GM23338 (cell line): Measurements from ENCODE around the gene ZNF236. TPM values are rescaled to one million over a fixed set of nuclear protein-coding genes. Genes with fewer than 3 reads are reported as not detected.

ENCODE experiments used
- ATAC-seq: fragments of 200-7000 bp; cut with Tn5 transposase; 3 replicates; pipeline ENCODE4 v1.9.1; 2020
- DNase-seq: peaks from one replicate; pipeline ENCODE4 v3.0.0-alpha.2; 2015; ENCODE audit warnings: low spot score
- H2AFZ ChIP-seq: fragments of 200-600 bp; sonication (generic); 2 replicates; pipeline ENCODE4 v1.8.0; 2016; ENCODE audit warnings: antibody characterized with exemption, mild to moderate bottlenecking, moderate library complexity
- H3F3A ChIP-seq: fragments of 200-600 bp; sonication (generic); replicated peaks from 2 replicates; pipeline ENCODE4 v1.8.0; 2017; ENCODE audit warnings: antibody characterized with exemption, mixed run types, low read depth
- H3K27ac ChIP-seq: fragments of 200-600 bp; sonication (generic); 2 replicates; pipeline ENCODE4 v1.6.1; 2016; ENCODE audit warnings: low read depth
- H3K27me3 ChIP-seq: fragments of 200-600 bp; sonication (generic); 2 replicates; pipeline ENCODE4 v1.8.0; 2016; ENCODE audit warnings: mild to moderate bottlenecking, mixed run types, moderate library complexity; ENCODE audit not compliant: insufficient read depth
- H3K36me3 ChIP-seq: fragments of 200-600 bp; sonication (generic); 2 replicates; pipeline ENCODE4 v1.8.0; 2016; ENCODE audit warnings: mild to moderate bottlenecking; ENCODE audit not compliant: insufficient read depth
- H3K4me1 ChIP-seq: fragments of 200-600 bp; sonication (generic); 2 replicates; pipeline ENCODE4 v1.8.0; 2016; ENCODE audit warnings: mild to moderate bottlenecking, moderate library complexity; ENCODE audit not compliant: insufficient read depth
- H3K4me2 ChIP-seq: fragments of 200-600 bp; sonication (generic); 2 replicates; pipeline ENCODE4 v1.7.1; 2017; ENCODE audit warnings: mixed run types
- H3K4me3 ChIP-seq: fragments of 200-600 bp; sonication (generic); 2 replicates; pipeline ENCODE4 v1.6.1; 2016; ENCODE audit warnings: mixed run types
- H3K79me2 ChIP-seq: fragments of 200-600 bp; sonication (generic); replicated peaks from 2 replicates; pipeline ENCODE4 v1.8.0; 2017; ENCODE audit warnings: mild to moderate bottlenecking; ENCODE audit not compliant: insufficient read depth
- H3K9me2 ChIP-seq: fragments of 200-600 bp; sonication (generic); 2 replicates; pipeline ENCODE4 v1.8.0; 2017; ENCODE audit not compliant: insufficient read depth
- H4K20me1 ChIP-seq: fragments of 200-600 bp; sonication (generic); replicated peaks from 2 replicates; pipeline ENCODE4 v1.8.0; 2017; ENCODE audit warnings: mild to moderate bottlenecking; ENCODE audit not compliant: insufficient read depth
- H3K27ac Mint-ChIP-seq: 2 replicates; pipeline ENCODE4 v1.8.0; 2020; ENCODE audit warnings: inconsistent platforms, mild to moderate bottlenecking, moderate library complexity, mixed read lengths
- H3K27me3 Mint-ChIP-seq: 3 replicates; pipeline ENCODE4 v1.8.0; 2022; ENCODE audit warnings: low read depth, mild to moderate bottlenecking, moderate library complexity, mixed read lengths, inconsistent platforms; ENCODE audit not compliant: insufficient read depth, poor library complexity
- H3K36me3 Mint-ChIP-seq: 3 replicates; pipeline ENCODE4 v1.8.0; 2021; ENCODE audit warnings: low read depth, mild to moderate bottlenecking, inconsistent platforms, moderate library complexity, mixed read lengths
- H3K4me1 Mint-ChIP-seq: 3 replicates; pipeline ENCODE4 v1.8.0; 2020; ENCODE audit warnings: mild to moderate bottlenecking, inconsistent platforms, mixed read lengths
- H3K4me3 Mint-ChIP-seq: 3 replicates; pipeline ENCODE4 v1.8.0; 2021; ENCODE audit warnings: moderate library complexity, mild to moderate bottlenecking, inconsistent platforms, mixed read lengths
- H3K9me3 Mint-ChIP-seq: 3 replicates; pipeline ENCODE4 v1.8.0; 2020; ENCODE audit warnings: moderate library complexity, mild to moderate bottlenecking, inconsistent platforms, mixed read lengths
- CTCF ChIP-seq, 2 experiments: fragments of 200-600 bp in 1 of 2; sonication (generic) in 1 of 2; conservative IDR thresholded peaks; 2 replicates each; pipeline versions ENCODE4 v1.5.1 to v1.6.1; 2016 to 2017; ENCODE audit warnings: antibody characterized with exemption in 2 of 2, low read depth in 2 of 2, mild to moderate bottlenecking in 2 of 2, moderate library complexity in 1 of 2
- EZH2 ChIP-seq: fragments of 200-600 bp; sonication (generic); IDR thresholded peaks from one replicate; pipeline ENCODE4 v1.8.0; 2017; ENCODE audit warnings: antibody characterized with exemption, mild to moderate bottlenecking, low read depth; ENCODE audit not compliant: unreplicated experiment
- POLR2AphosphoS5 ChIP-seq: IDR thresholded peaks from 2 replicates; pipeline ENCODE4 v1.6.1; 2016; ENCODE audit warnings: antibody characterized with exemption, low read depth
- ZNF331 ChIP-seq: fragments of 250-450 bp; sonication (Bioruptor Pico); IDR thresholded peaks from 2 replicates; pipeline ENCODE4 v1.5.0; 2020; ENCODE audit warnings: low read depth, mild to moderate bottlenecking, moderate library complexity
- polyA plus RNA-seq: library from polyadenylated mRNA; unstranded; fragments of >200 nt; fragmentation: Nextera tagmentation; extraction: Ambion mirVana; gene quantifications from 2 replicates; pipeline ENCODE4 v1.2.1, GENCODE V29; 2016
- total RNA-seq: library from RNA; depleted of rRNA; stranded (reverse); fragments of >200 nt; shearing (Covaris generic); gene quantifications from 2 replicates; pipeline ENCODE4 v1.2.3, GENCODE V29; 2014
- TF ChIP-seq, protein P1 (sequence below): fragments of 250-450 bp; sonication (Bioruptor Pico); IDR thresholded peaks from 2 replicates; pipeline ENCODE4 v1.5.0; 2020; ENCODE audit warnings: mild to moderate bottlenecking, moderate library complexity

The ZNF236 gene
- total and polyA plus RNA-seq, 2 experiments from 2014 or later: 8.9 to 16.3 TPM

DNA sequence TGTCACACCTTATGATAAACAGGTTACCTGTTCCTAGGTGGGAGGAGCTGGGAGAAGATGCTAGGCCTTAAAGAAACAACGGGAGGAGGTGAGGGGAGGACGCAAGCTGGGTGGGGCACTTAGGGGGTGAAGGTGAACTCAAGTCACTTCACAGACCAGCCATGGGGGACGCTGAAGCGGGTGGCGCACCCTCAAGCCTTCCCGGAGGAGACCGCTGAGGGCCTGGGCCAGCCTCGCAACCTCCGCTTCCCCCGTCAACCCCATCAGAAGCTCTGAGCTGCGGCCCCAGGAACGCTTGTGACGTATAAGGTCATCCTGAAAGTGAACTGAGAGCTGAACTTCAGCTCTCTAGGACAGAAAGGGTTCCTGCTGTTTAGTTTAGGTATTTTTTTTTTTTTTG is 176.7 kb downstream of the ZNF236 start (continued):
- TF ChIP-seq, protein P1, sequence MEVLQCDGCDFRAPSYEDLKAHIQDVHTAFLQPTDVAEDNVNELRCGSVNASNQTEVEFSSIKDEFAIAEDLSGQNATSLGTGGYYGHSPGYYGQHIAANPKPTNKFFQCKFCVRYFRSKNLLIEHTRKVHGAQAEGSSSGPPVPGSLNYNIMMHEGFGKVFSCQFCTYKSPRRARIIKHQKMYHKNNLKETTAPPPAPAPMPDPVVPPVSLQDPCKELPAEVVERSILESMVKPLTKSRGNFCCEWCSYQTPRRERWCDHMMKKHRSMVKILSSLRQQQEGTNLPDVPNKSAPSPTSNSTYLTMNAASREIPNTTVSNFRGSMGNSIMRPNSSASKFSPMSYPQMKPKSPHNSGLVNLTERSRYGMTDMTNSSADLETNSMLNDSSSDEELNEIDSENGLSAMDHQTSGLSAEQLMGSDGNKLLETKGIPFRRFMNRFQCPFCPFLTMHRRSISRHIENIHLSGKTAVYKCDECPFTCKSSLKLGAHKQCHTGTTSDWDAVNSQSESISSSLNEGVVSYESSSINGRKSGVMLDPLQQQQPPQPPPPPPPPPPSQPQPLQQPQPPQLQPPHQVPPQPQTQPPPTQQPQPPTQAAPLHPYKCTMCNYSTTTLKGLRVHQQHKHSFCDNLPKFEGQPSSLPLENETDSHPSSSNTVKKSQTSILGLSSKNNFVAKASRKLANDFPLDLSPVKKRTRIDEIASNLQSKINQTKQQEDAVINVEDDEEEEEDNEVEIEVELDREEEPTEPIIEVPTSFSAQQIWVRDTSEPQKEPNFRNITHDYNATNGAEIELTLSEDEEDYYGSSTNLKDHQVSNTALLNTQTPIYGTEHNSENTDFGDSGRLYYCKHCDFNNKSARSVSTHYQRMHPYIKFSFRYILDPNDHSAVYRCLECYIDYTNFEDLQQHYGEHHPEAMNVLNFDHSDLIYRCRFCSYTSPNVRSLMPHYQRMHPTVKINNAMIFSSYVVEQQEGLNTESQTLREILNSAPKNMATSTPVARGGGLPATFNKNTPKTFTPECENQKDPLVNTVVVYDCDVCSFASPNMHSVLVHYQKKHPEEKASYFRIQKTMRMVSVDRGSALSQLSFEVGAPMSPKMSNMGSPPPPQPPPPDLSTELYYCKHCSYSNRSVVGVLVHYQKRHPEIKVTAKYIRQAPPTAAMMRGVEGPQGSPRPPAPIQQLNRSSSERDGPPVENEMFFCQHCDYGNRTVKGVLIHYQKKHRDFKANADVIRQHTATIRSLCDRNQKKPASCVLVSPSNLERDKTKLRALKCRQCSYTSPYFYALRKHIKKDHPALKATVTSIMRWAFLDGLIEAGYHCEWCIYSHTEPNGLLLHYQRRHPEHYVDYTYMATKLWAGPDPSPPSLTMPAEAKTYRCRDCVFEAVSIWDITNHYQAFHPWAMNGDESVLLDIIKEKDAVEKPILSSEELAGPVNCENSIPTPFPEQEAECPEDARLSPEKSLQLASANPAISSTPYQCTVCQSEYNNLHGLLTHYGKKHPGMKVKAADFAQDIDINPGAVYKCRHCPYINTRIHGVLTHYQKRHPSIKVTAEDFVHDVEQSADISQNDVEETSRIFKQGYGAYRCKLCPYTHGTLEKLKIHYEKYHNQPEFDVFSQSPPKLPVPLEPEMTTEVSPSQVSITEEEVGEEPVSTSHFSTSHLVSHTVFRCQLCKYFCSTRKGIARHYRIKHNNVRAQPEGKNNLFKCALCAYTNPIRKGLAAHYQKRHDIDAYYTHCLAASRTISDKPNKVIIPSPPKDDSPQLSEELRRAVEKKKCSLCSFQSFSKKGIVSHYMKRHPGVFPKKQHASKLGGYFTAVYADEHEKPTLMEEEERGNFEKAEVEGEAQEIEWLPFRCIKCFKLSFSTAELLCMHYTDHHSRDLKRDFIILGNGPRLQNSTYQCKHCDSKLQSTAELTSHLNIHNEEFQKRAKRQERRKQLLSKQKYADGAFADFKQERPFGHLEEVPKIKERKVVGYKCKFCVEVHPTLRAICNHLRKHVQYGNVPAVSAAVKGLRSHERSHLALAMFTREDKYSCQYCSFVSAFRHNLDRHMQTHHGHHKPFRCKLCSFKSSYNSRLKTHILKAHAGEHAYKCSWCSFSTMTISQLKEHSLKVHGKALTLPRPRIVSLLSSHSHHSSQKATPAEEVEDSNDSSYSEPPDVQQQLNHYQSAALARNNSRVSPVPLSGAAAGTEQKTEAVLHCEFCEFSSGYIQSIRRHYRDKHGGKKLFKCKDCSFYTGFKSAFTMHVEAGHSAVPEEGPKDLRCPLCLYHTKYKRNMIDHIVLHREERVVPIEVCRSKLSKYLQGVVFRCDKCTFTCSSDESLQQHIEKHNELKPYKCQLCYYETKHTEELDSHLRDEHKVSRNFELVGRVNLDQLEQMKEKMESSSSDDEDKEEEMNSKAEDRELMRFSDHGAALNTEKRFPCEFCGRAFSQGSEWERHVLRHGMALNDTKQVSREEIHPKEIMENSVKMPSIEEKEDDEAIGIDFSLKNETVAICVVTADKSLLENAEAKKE (CRISPR knock-in tag): no peak
- TF ChIP-seq ZNF331 (CRISPR knock-in tag) (no peak), EZH2 (no peak), POLR2AphosphoS5 (no peak)

DNA sequence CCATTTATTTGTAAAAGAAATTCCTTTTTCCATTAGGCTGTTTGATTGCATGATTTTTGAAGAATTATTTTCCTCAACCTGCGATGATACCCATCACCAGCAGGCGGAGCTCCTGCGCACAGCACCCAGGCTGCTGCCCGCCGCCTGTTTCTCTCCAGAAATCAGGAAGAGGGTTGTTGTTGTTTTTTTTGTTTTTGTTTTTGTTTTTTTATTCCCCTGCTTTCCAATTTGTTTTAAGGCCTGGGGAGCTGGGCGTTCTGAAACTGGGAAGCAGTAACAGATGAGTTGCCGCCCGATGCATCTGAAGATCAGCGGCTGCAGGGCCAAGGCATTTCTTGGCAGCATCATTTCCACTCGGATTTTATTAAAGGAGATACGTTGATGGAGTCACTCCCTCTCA is 178.2 kb downstream of the ZNF236 start:
- H3K27ac ChIP-seq: no peak overlapping the region
- H4K20me1 ChIP-seq: no peaks in the 10 kb centered on the region
- Mint-ChIP-seq H3K27me3 (peaks cover 9% of the 10 kb centered on the region), H3K4me3 (no peak overlapping the region), H3K4me1 (peaks cover 8% of the 10 kb centered on the region; the same call in 2 of the 3 replicates), H3K36me3 (no peaks in the 10 kb centered on the region), H3K27ac (no peak overlapping the region), H3K9me3 (no peaks in the 10 kb centered on the region)
- DNase-seq: peak; percentile 61
- H3K79me2 ChIP-seq: no peaks in the 10 kb centered on the region
- no peak overlapping the region for H3K4me2 ChIP-seq
- H3K9me2 ChIP-seq: no peaks in the 10 kb centered on the region
- H3K4me1 ChIP-seq: peaks cover 5% of the 10 kb centered on the region; the same call in 1 of the 2 replicates
- no peak overlapping the region for H2AFZ ChIP-seq
- no peaks in the 10 kb centered on the region for H3K36me3 ChIP-seq
- no peaks in the 10 kb centered on the region for H3F3A ChIP-seq
- TF ChIP-seq, protein P1 (CRISPR knock-in tag): no peak
- peak; percentile 87 to 99 for TF ChIP-seq CTCF (conservative IDR thresholded peaks at IDR 0.05; ENCODE audit: low read depth in 2 of 2)
- no peak overlapping the region for H3K4me3 ChIP-seq
- no peaks in the 10 kb centered on the region for H3K27me3 ChIP-seq
- ATAC-seq: peak; percentile 22; the same call in 2 of the 3 replicates
